Glomerular endothelial cell (primary cell): ENCODE measurements around the gene TMEM116. TPM values are rescaled to one million over a fixed set of nuclear protein-coding genes. Genes with fewer than 3 reads are reported as not detected.
"Not testable (repeated sequence)": the region's sequence is repeated elsewhere in the genome, so short reads cannot be mapped to it uniquely, and the experiment has no call there.

Experiments used
- DNase-seq: peaks from one replicate; pipeline ENCODE4 v3.0.0-alpha.2; 2011; ENCODE audit warnings: low read depth, low spot score; ENCODE audit errors: extremely low read depth
- total RNA-seq: library from RNA; depleted of rRNA; stranded (reverse); fragments of >200 nt; gene quantifications from 2 replicates; pipeline ENCODE4 v1.2.3, GENCODE V29; 2015

Gene TMEM116
- total RNA-seq, result 3.3 and 3.6 TPM in 2 replicates

- peak; percentile 72 for DNase-seq
Observed at GRCh38 chr12:112012775-112013600, at the start of gene TMEM116, which contains the start of gene ERP29. TSS of gene TMEM116 (minus strand) at chr12:112013165. CDS start at chr12:112005270, 7,895 bp downstream. TSS of gene ERP29 (plus strand) at chr12:112013426. CDS start at chr12:112013466, 40 bp downstream.

- no peak for DNase-seq
Observed at GRCh38 chr12:112061137-112061536, 48.2 kb upstream of the TMEM116 start.

GRCh38 chr12:112049351-112049750, 36.4 kb upstream of the TMEM116 start:
- no peak for DNase-seq

- DNase-seq, result no peak
Observed at GRCh38 chr12:112046003-112046402, 33.0 kb upstream of the TMEM116 start.

- not testable (repeated sequence) for DNase-seq
Observed at GRCh38 chr12:112036614-112037013, 23.6 kb upstream of the TMEM116 start.

GRCh38 chr12:112035219-112035785, 22.3 kb upstream of the TMEM116 start:
- no peak for DNase-seq

- DNase-seq, result no peak
Observed at GRCh38 chr12:112032292-112032691, 19.3 kb upstream of the TMEM116 start.

- no peak for DNase-seq
Observed at GRCh38 chr12:112031472-112031871, 18.5 kb upstream of the TMEM116 start.

GRCh38 chr12:112029301-112029700, 16.3 kb upstream of the TMEM116 start:
- DNase-seq, result no peak

- DNase-seq, result no peak
Observed at GRCh38 chr12:112025808-112026375, 12.9 kb upstream of the TMEM116 start.

GRCh38 chr12:112023759-112024396, 10.9 kb upstream of the TMEM116 start:
- no peak for DNase-seq

- DNase-seq, result no peak
Observed at GRCh38 chr12:112022241-112023016, 9.5 kb upstream of the TMEM116 start.

GRCh38 chr12:112020947-112021457, 8.0 kb upstream of the TMEM116 start:
- no peak for DNase-seq

GRCh38 chr12:112018571-112019237, 5.7 kb upstream of the TMEM116 start:
- DNase-seq, result no peak

GRCh38 chr12:112017041-112017440, 4.1 kb upstream of the TMEM116 start:
- DNase-seq, result no peak

- DNase-seq, result no peak
Observed at GRCh38 chr12:112015938-112016337, 3.0 kb upstream of the TMEM116 start.

GRCh38 chr12:112013601-112014402, 837 bp upstream of the TMEM116 start:
- DNase-seq, result no peak

- no peak for DNase-seq
Observed at GRCh38 chr12:112011685-112012084, 1.3 kb downstream of the TMEM116 start.
